ENCODE data around the gene PTCH2.
"Not testable (repeated sequence)": the region's sequence is repeated elsewhere in the genome, so short reads cannot be mapped to it uniquely, and the experiment has no call there.

Gene PTCH2

GRCh38 chr1:44819196-44819607, 23.9 kb downstream of the PTCH2 start:
- DNase-seq (ENCODE audit: low spot score), result no peak

- DNase-seq (ENCODE audit: low spot score), result no peak
These were observed 25.1 kb downstream of the PTCH2 start for GRCh38 chr1:44817771-44818495.

DNA sequence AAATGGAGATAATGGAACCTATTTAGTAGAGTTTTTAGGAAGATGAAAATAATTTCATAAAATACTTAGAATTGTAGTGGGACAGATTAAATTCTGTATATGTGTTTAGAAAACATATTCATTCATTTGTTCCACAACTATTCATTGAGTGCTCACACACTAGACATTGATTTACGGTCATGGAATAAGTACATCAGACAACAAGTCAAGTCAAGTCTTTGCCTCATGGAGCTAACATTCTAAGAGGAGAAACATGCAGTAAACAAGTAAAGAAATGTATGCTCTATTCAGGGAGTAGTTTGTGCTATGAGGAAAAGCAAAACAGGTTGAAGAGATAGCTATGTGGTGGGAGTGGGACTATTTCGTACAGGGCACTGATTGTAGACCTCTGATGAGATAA, 25.7 kb downstream of the PTCH2 start:
- DNase-seq (ENCODE audit: low spot score), result no peak

- DNase-seq (ENCODE audit: low spot score), result not testable (repeated sequence)
These were observed 27.1 kb downstream of the PTCH2 start for GRCh38 chr1:44815926-44816325.

DNA sequence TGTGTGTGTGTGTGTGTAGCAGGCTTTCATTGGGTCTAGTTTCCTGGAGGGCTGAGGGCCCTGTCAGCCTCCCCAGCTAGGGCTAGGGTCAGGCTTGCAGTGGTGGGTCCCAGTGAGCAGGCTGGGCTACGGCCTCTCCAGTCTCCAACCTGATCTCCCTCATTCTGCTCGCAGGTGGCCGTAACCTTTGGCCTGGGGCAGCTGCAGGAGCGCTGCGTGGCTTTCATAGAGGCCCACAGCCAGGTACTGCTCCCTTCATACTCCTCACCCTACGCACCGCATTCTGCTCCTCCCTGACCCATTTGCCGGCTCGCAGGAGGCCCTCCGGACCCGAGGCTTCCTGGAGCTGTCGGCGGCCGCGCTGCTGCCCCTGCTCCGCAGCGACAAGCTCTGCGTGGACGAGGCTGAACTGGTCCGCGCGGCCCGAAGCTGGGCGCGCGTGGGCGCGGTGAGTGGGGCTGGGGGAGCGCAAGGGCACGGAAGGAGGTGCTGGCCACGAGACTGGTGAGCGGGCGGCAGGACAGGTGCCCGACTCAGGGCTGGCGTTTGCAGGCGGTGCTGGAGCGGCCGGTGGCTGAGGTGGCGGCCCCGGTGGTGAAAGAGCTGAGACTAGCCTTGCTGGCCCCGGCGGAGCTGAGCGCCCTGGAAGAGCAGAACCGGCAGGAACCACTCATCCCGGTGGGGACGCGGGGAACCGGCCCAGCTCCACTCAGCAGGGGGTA, 30.1 kb downstream of the PTCH2 start:
- DNase-seq (ENCODE audit: low spot score), result no peak

DNA sequence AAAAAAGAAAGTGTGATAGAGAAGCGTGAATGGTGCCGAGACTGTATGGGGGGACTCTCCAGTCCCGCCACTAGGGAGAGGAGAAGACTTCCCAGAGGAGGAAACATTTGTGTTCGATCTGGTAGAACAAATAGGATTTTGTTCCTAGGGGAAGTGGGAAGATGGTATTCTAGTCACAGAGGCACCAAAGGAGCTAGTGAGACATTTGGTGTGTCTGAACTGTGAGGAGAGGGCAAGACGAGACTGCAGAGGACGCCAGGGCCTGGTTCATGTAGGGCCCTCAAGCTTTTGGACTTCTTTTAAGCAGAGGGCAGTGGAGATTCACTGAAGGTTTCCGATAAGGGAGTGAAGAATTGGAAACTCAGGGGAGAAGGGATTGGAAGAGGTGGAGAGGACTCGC, 31.8 kb downstream of the PTCH2 start:
- no peak for DNase-seq (ENCODE audit: low spot score)

DNA sequence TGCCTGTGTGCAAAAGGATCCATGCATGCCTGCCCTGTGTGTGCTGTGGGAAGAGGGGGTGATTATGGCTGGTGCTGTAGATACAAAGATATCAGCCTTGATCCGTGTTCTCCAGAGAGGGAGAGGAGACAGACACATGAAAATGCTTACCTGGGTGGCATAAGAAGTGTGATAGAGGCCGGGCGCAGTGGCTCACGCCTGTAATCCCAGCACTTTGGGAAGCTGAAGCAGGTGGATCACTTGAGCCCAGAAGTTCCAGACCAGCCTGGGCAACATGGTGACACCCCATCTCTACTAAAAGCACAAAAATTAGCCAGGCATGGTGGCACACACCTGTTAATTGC, 32.3 kb downstream of the PTCH2 start:
- not testable (repeated sequence) for DNase-seq (ENCODE audit: low spot score)

- DNase-seq (ENCODE audit: low spot score), result peak; percentile 57
These were observed 32.8 kb downstream of the PTCH2 start for GRCh38 chr1:44810101-44810761.

DNA sequence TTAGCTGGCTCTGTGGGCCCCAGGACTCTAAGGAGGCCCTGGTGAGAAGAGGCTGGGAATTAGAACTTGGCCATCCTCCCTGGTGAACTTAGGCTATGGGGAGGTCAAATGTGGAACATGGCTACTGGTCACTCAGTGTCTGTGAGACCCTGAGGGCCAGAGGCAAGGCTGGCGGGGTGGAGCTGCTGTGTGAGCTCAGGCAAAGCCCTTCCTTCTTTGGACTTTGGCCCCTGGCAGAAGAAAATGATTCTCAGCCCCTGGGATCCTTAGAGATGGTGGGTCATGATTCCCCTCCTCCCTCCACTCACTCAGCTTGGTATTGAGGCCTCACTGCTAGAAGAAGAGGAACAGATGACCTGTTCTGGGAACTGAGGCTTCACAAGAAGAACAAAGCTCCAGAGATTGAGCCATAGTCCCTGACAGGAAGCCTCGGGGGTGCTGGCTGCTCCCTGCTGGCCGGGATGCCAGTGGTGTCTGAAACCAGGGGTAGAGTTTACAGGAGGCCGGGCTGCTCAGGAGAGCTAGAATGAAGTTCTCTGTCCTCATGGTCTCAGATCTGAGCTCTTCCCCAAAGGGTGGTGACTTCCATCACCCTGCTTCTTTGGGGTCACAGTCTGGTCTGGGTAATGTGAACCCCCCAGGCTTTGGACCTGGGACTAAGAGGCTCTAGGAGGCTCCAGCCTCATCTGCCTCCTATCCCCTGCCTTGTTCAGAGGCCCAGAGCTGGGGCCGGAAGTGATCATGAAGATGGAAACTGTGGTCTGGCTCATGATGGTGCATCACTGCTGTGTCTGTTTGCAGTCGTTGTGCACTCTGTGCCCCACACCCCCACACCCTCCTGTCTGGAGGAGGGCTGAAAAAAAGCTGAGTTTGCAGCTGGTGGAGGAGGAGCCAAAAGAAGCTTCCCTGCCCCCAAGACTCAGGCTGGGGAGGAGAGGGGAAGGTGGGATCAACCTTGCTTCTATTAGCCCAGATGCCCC, 33.8 kb downstream of the PTCH2 start:
- DNase-seq (ENCODE audit: low spot score), result no peak

- peak; percentile 76 for DNase-seq (ENCODE audit: low spot score)
These were observed 34.8 kb downstream of the PTCH2 start, which contains the start of gene BTBD19 for GRCh38 chr1:44808063-44808937. TSS of gene BTBD19 (plus strand) at chr1:44808523. CDS start at chr1:44808821, 298 bp downstream.

DNA sequence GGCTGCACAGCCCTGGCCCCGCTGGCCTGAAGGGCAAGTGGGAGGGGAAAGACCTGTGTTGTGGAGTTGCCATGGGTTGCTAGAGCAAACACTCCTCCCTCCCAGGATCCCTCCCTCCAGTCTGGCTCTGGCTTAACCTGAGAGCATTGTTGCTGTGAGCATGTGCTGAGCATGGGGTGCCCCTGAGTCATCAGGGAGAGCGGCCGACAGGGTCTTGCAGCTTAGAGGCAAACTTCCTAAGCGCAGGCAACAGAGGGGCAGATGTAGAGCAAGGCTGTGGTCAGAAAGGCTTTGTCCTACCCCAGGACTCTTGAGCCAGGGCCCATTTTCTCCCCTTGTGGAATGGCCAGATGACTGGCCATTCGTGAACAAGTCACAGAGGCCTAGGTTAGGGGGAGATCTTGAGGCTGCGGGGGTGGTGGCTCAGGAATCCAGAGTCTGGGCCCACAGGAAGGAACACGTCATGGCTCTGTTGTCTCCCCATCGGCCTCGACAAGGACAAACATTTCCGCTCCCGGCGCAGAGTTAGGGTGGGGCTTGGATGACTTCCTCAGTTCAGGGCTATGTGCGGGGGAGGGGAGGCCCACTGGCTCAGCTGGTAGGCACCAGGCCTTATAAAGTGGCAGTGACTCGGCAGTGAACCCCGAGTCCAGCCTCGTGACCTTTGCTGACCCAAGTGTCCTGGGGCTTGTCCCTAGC, 35.5 kb downstream of the PTCH2 start:
- peak; percentile 83 for DNase-seq (ENCODE audit: low spot score)

DNA sequence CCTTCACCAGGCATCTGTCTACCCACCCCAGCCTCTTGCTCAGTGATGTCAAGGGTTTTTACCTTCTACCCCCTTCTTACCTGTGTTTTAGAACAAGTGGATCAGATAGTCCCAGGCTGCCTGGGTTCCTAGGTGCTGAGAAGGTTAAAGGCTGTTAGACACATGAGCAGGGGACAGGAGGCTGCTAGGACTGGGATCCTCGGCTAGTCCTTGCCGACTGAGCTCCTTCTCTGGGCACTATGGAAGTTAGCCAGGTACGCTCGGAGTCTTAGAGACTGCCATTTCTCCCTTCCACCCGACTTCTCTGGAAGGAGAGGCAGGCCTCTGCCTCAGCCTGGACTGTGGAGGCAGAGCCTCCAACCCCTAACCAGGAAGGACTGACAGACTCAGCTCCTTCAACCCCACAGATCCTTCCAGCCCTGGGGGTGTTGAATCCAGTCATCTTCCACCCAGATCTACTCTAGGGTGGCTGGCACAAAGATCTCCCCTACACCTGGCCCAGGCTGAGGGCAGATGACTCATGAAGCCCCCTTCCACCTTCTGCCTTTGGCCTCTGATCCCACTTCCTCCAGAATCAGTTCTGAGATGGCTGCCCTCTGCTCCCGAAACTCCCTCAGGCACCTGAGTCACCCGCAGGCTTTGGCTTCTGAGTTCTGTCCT, 36.2 kb downstream of the PTCH2 start, which contains the start of gene DYNLT4:
DYNLT4 (minus strand) TSS at position 648 of the 660 bp plus-strand sequence. CDS start 683 bp downstream, outside the sequence.
- no peak for DNase-seq (ENCODE audit: low spot score)

GRCh38 chr1:44806025-44806703, 36.9 kb downstream of the PTCH2 start:
- DNase-seq (ENCODE audit: low spot score), result no peak

GRCh38 chr1:44805311-44806024, 37.6 kb downstream of the PTCH2 start:
- DNase-seq (ENCODE audit: low spot score), result no peak

DNA sequence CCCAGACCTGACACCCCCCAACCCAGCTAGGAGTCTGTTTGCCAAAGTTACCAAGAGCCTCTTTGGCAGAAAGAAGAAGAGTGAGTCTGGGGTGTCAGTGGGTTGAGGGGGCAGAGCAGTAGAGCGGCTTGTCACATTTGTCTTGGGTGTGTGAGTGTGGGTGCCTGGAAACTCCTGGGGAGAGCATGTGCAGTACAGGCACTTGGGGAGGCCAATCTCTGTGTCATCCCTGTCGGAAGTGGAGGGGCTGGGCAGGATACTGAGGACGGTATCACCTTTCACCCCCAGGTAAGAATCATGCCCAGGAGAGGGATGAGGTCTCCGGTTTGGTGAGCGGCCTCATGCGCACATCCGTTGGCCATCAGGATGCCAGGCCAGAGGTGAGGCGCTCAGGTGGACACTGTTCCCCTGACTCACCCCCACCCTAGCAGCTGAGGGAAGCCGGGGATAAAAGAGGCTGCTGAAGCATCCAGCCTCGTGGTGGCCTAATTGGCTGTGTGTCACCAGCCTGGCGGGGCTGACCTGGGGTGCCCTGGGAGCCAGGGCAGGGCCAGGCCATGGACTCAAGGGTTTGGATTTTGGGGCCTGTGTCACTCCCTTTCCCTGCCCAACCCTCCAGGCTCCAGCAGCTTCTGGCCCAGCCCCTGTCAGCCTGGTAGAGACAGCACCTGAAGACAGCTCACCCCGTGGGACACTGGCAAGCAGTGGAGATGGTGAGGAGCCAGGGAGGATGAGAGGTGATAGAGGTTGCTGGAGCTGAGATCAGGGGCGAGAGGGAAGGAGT, 39.5 kb downstream of the PTCH2 start:
- no peak for DNase-seq (ENCODE audit: low spot score)

DNA sequence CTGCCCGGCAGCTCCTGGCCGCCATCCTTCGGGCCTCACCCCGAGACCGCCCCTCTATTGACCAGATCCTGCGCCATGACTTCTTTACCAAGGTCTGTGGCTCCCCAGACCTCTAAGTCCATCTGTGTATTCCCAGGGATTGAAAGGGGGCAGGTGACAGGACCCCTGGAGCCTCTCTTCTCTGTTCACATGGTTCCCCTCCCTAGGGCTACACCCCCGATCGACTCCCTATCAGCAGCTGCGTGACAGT, 40.1 kb downstream of the PTCH2 start:
- DNase-seq (ENCODE audit: low spot score), result no peak

GRCh38 chr1:44802306-44803061, 40.6 kb downstream of the PTCH2 start:
- DNase-seq (ENCODE audit: low spot score), result no peak

Measured in hematopoietic multipotent progenitor cell treated with erythropoietin and hydrocortisone succinate and interleukin-3 and kit ligand, for 15 days (in vitro differentiated cells).